GM13977 (cell line): ENCODE results near the gene CDC42BPB.

Source experiments
- DNase-seq: peaks from one replicate; pipeline ENCODE4 v3.0.0; 2012; ENCODE audit warnings: low spot score
- CTCF ChIP-seq: IDR thresholded peaks from 2 replicates; pipeline ENCODE4 v1.5.1; 2012; ENCODE audit warnings: mild to moderate bottlenecking, control low read depth; ENCODE audit not compliant: insufficient read depth; ENCODE audit errors: extremely low read depth, missing control alignments
- in situ Hi-C: fragments of 300-500 bp; cut with MboI; formaldehyde crosslinking; loops from one replicate; pipeline ENCODE4 v1.12.0; 2022; ENCODE audit warnings: low sequenced_read_pairs, low pct_unique_long_range_greater_than_20kb, mixed read lengths, inconsistent platforms; ENCODE audit not compliant: unreplicated experiment

Gene CDC42BPB

GRCh38 chr14:103099081-103099732 lies 41.9 kb upstream of the CDC42BPB start:
- in situ Hi-C loops, result loop anchor here (25.0 kb wide), 1 partner anchor 188 kb away; no protein-coding TSS in a partner anchor
- no peak for DNase-seq
- TF ChIP-seq CTCF, result no peak

GRCh38 chr14:103097994-103098957 lies 40.9 kb upstream of the CDC42BPB start:
- no peak for TF ChIP-seq CTCF
- DNase-seq, result no peak
- in situ Hi-C loops, result loop anchor here (25.0 kb wide), 1 partner anchor 189 kb away; no protein-coding TSS in a partner anchor

- in situ Hi-C loops, result loop anchor here (25.0 kb wide), 1 partner anchor 190 kb away; no protein-coding TSS in a partner anchor
- DNase-seq, result no peak
- TF ChIP-seq CTCF, result no peak
These were observed 40.1 kb upstream of the CDC42BPB start for GRCh38 chr14:103097244-103097993.

- in situ Hi-C loops, result loop anchor here (25.0 kb wide), 1 partner anchor 191 kb away; no protein-coding TSS in a partner anchor
- no peak for TF ChIP-seq CTCF
- no peak for DNase-seq
These were observed 39.0 kb upstream of the CDC42BPB start for GRCh38 chr14:103096387-103096786.

GRCh38 chr14:103095210-103095778 lies 37.9 kb upstream of the CDC42BPB start:
- no peak for DNase-seq
- no peak for TF ChIP-seq CTCF
- in situ Hi-C loops, result loop anchor here (25.0 kb wide), 1 partner anchor 192 kb away; no protein-coding TSS in a partner anchor
